ENCODE results near the gene CAPN11. TPM values are rescaled to one million over a fixed set of nuclear protein-coding genes. Genes with fewer than 3 reads are reported as not detected.

CAPN11 gene
- total RNA-seq, 2 experiments from 2014 or later, result not detected

DNA sequence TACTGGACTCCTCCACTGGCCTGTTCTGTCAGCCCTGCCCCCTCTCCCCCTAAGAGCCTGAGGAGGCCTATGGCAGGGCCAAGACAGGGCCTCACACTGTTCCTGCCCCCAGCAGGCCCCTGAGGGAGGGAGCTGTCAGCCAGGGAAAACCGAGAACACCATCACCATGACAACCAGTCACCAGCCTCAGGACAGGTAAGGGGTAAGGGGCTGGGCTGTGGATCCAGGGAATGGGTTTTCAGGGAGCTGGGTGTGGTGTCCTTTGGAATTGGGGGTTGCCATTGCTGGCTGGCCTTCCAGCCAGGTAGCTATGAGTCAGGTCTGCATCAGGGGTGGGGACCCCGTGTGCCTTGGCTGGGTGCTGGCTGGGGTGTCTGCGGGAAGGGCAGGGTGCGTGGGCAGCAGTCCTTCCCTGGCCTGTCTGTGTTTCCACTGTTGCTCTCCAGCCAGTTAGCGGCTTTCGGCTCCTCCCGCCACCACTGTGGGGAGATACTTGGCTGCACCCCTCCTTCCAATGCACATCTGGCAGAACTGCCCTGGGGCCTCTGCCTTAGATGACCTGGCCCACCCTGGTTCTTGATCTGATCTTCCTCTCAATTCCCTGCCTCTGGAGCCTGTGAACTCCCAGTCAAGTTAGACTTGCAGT lies 68.7 kb downstream of the CAPN11 start:
- Histone ChIP-seq H3K36me3 (ENCODE audit: insufficient read depth, low read length) (peaks cover 48% of the 10 kb centered on the region), H3K27ac (ENCODE audit: low read depth, low read length, poor library complexity, severe bottlenecking) (no peak overlapping the region), H3K9me2 (ENCODE audit: insufficient read depth, low read length) (no peaks in the 10 kb centered on the region), H2AFZ (ENCODE audit: low read length) (no peak overlapping the region), H3K4me3 (ENCODE audit: low read depth, low read length, poor library complexity, severe bottlenecking) (no peak overlapping the region), H3K9me3 (ENCODE audit: low read length) (no peaks in the 10 kb centered on the region), H4K20me1 (ENCODE audit: insufficient read depth, low read length) (peaks cover 10% of the 10 kb centered on the region), H3K79me2 (ENCODE audit: insufficient read depth, low read depth, low read length) (peaks cover 27% of the 10 kb centered on the region), H3K4me1 (ENCODE audit: insufficient read depth, low read length, poor library complexity, severe bottlenecking) (peaks cover 36% of the 10 kb centered on the region), H3K4me2 (ENCODE audit: low read length) (peak overlapping the region; percentile 99; the same call in 1 of the 2 replicates)
- ChIA-PET CTCF (ENCODE audit: unreplicated experiment) (no interaction called here), POLR2A (interaction anchor here (0.8 to 1.1 kb wide), 3 partner anchors 9 to 19 kb away, joined by 3 to 5 read pairs (median 3); partner anchors contain the start of gene HSP90AB1)
- no peak for DNase-seq (ENCODE audit: low spot score)
- no peak for TF ChIP-seq EZH2phosphoT487 (IDR thresholded peaks at IDR 0.05; ENCODE audit: borderline replicate concordance, low read depth, low read length)
- TF ChIP-seq, protein P1, sequence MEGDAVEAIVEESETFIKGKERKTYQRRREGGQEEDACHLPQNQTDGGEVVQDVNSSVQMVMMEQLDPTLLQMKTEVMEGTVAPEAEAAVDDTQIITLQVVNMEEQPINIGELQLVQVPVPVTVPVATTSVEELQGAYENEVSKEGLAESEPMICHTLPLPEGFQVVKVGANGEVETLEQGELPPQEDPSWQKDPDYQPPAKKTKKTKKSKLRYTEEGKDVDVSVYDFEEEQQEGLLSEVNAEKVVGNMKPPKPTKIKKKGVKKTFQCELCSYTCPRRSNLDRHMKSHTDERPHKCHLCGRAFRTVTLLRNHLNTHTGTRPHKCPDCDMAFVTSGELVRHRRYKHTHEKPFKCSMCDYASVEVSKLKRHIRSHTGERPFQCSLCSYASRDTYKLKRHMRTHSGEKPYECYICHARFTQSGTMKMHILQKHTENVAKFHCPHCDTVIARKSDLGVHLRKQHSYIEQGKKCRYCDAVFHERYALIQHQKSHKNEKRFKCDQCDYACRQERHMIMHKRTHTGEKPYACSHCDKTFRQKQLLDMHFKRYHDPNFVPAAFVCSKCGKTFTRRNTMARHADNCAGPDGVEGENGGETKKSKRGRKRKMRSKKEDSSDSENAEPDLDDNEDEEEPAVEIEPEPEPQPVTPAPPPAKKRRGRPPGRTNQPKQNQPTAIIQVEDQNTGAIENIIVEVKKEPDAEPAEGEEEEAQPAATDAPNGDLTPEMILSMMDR (conservative IDR thresholded peaks at IDR 0.05; ENCODE audit: low read length), result no peak
- intact Hi-C loops (cut with micrococcal nuclease; ENCODE audit: unreplicated experiment), result loop anchor here (10.0 kb wide), 2 partner anchors 452 to 522 kb away; partner anchors contain the start of gene VEGFA
- BruUV-seq (replicated peaks), result no TSS peak

GRCh38 chr6:44228031-44228430 lies 69.4 kb downstream of the CAPN11 start:
- no peak for DNase-seq (ENCODE audit: low spot score)

More at GRCh38 chr6:44228031-44228430, 69.4 kb downstream of the CAPN11 start:
- H3K4me3 ChIP-seq (ENCODE audit: low read depth, low read length, poor library complexity, severe bottlenecking), result no peak overlapping the region
- H4K20me1 ChIP-seq (ENCODE audit: insufficient read depth, low read length), result peaks cover 10% of the 10 kb centered on the region
- no peak overlapping the region for H3K27ac ChIP-seq (ENCODE audit: low read depth, low read length, poor library complexity, severe bottlenecking)
- H3K4me2 ChIP-seq (ENCODE audit: low read length), result no peak overlapping the region
- no peak overlapping the region for H2AFZ ChIP-seq (ENCODE audit: low read length)
- no peak for TF ChIP-seq EZH2phosphoT487 (IDR thresholded peaks at IDR 0.05; ENCODE audit: borderline replicate concordance, low read depth, low read length)
- TF ChIP-seq, protein P1 (conservative IDR thresholded peaks at IDR 0.05; ENCODE audit: low read length), result no peak
- peaks cover 27% of the 10 kb centered on the region for H3K79me2 ChIP-seq (ENCODE audit: insufficient read depth, low read depth, low read length)
- no TSS peak for BruUV-seq (replicated peaks)
- H3K9me3 ChIP-seq (ENCODE audit: low read length), result no peaks in the 10 kb centered on the region
- POLR2A ChIA-PET, result interaction anchor here (0.8 to 1.1 kb wide), 3 partner anchors 9 to 19 kb away, joined by 3 to 5 read pairs (median 3); partner anchors contain the start of gene HSP90AB1
- H3K9me2 ChIP-seq (ENCODE audit: insufficient read depth, low read length), result no peaks in the 10 kb centered on the region
- CTCF ChIA-PET (ENCODE audit: unreplicated experiment), result no interaction called here
- H3K36me3 ChIP-seq (ENCODE audit: insufficient read depth, low read length), result peaks cover 55% of the 10 kb centered on the region
- intact Hi-C loops (cut with micrococcal nuclease; ENCODE audit: unreplicated experiment), result loop anchor here (10.0 kb wide), 2 partner anchors 453 to 523 kb away; partner anchors contain the start of gene VEGFA
- H3K4me1 ChIP-seq (ENCODE audit: insufficient read depth, low read length, poor library complexity, severe bottlenecking), result peaks cover 31% of the 10 kb centered on the region

All from OCI-LY7 (cell line).